Stimulated activated naive CD4-positive, alpha-beta T cell treated with Interleukin-2 at 50 U/mL for 16 hours (primary cell): ENCODE data around the gene SLC2A10.

Experiments used
- DNase-seq: peaks from one replicate; lab custom pipeline; 2025; lab: John Stamatoyannopoulos, UW

The SLC2A10 gene

DNA sequence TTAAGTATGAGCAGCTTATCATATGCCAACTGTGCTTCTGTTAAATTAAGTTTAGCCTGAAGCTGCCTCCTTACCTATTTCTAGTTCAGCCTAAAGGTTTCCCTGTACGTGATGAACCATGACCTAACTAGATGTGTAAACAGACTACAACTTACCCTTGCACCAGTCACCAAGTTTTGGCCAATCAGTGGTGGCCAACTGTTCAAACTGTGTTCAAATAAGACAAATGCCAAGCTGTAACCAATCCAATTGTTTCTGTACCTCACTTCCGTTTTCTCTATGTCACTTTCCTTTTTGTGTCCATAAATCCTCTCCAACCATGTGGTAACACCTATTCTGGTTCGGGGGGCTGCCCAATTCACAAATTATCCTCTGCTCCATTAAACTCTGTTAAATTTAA, 6.0 kb upstream of the SLC2A10 start:
- DNase-seq = no peak

DNA sequence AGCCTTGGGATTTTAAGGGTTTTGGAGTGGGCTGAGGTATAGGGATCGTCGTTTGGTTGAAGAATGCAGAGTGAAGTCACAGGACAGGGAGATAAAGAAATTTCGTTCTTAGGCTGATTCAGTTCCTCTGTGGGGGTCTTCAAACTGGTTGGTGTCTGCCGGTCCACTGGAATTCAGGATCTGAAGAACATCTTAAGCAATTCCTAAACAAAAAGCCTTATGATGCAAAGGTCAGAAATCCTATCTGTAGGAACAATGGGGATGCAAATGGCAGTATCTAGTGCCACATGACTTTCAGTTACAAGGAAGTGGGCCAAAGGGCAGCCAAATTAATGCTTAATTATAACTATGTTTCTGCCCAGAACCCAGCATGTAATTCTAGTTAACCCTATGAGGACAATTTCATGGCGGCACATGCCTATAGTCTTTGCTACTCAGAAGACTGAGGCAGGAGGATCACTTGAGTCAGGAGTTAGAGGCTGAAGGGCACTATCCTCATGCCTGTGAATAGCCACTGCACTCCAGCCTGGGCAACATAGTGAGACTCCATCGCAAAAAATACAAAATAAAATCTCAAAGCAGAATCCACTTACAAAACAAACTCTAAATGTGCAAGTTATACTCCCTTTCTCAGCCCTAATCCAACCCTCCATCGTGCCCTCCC, 4.6 kb upstream of the SLC2A10 start:
- no peak for DNase-seq

DNA sequence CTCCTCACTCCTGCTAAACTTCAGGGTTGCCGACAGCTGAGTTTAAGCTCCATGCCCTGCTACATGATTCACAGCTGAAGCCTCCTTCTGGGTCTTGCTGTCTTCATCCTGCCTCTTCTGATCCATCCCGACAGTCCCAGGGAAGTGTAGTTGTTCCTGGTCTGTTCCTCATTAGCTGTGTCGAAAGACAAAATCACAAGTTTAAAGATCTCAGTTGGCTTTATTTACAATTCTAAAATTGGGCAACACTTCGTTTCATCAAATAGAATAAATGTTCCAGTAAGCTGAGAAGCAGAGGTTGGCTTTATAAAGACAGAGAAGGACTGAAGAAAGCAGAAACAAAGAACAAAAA, 4.1 kb upstream of the SLC2A10 start:
- DNase-seq = no peak

DNA sequence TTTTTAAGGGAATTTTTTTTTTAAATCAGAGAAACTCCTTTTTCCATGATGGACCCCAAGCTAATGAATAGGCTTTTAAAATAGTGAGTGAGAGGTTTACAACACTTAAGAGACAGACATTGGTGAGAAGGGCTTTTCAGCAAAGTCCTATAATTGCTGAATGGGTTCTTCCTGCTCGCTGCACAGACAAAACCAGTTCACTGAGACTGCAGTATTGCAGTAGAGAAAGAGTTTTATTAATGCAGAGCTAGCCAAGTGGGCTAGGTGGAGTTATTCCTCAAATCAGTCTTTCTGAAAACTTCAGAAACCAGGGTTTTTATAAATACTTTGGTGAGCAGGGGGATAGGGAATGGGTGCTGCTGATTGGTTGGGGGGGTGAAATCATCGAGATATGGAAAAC, 3.2 kb upstream of the SLC2A10 start:
- no peak for DNase-seq

DNA sequence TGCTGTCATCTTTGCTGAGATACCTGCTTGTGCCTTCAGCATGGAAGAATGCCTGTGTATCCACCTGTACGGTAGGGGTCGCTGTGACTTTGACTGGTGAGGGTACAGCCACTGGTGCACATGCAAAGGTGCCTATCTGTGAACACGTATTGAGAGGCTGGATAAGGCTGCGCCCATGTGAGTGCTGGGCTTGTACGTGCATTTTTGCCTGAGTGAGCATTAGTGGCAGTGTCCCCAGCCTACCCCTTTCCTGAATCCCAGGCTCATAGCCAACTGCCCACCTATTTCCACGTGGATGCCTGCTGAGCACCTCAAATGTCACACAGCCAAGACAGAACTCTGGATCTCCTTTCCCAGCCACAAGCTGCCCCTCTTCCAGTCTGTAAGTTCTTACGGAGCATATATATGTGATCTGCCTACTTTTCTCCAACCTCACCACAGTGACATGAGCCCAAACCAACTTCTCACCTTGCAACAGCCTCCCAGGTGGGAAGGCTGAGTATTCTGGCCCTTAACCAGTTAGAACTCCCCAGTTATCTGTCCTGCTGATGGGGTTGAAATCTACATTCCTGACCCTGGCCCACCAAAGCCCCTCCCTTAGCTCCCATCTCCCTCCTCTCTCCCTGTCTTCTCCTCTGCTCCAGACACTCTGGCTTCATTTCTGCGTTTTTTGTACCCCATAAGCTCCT, 1.1 kb upstream of the SLC2A10 start:
- DNase-seq = no peak

DNA sequence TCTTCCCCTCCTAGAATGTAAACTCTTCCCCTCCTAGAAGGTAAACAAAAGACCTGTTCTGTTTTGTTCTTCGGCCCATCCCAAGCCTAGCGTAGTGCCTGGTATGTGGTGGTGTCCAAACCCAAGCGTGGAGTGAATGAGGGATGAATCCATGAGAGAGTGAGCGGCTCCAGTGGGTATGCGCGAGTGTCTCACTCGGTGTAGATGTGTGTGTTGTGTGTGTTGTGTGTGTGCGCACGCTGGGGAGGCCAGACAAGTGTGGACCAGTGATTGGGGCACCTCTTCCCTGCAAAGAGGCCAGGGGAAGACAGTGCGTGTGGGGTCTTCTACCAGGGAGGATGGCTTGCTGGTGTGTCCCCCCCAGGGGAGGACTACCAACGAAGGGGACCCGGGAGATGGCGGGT, 392 bp upstream of the SLC2A10 start:
- no peak for DNase-seq

DNA sequence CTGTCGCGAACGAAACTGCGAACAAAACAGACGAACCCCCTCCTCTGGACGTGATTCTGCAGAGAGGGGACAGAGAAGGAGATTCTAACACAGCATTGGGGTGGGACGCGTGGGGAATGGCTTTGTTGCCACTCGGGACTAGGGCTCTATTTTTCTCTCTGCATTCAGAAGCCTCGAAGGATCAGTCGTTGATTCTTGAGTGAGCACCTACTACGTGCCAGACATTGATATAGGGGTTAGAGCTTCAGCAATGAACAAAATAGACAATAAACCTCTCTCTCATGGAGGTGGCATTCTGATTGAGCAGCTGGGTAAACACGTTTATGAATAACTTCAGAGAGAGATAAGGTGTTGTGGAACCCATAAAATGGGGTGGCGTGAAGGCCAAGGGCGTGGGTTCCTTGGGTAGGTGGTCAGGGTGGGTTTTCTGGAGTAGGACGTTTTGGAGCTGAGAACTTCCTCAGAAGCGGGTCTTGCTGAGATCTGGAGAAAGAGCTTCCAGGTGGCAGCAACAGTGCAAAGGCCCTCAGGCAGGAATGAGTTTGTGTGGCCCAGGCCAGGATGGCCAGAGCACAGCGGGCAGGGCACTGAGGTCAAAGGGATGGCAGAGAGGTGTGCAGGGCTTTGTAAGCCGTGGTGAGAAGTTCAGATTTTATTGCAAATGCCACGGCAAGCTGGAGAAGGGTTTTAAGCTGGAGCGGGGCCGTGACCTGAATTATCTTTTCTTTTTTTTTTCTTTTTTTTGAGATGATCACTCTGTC, 884 bp downstream of the SLC2A10 start:
- DNase-seq = no peak

DNA sequence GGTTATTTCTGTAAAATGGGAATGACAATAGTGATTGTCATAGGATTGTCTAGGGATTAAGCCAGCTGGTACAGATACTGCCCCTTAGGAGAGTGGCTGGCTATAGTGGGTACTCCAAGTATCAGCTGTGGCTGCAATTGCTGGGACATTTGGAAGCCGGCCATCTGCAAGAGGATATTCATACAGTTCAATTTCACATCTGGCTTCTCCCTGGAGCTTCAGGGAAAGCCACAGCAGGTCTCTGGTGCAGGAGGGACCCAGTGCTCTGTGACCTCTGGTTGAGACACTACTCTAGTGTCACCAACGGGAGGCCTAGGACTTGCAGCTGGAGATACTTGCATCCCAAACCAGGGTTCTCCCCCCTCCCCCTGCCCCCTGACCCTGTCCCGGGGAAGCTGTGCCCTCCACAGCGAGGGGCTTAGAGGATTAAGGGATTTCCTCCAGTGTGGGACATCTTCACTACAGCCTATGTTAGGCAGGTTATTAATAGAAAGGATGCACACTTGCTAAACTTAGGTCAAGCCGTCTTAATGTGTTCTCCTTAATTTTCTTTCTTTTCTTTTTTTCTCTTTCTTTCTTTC, 2.7 kb downstream of the SLC2A10 start:
- no peak for DNase-seq

DNA sequence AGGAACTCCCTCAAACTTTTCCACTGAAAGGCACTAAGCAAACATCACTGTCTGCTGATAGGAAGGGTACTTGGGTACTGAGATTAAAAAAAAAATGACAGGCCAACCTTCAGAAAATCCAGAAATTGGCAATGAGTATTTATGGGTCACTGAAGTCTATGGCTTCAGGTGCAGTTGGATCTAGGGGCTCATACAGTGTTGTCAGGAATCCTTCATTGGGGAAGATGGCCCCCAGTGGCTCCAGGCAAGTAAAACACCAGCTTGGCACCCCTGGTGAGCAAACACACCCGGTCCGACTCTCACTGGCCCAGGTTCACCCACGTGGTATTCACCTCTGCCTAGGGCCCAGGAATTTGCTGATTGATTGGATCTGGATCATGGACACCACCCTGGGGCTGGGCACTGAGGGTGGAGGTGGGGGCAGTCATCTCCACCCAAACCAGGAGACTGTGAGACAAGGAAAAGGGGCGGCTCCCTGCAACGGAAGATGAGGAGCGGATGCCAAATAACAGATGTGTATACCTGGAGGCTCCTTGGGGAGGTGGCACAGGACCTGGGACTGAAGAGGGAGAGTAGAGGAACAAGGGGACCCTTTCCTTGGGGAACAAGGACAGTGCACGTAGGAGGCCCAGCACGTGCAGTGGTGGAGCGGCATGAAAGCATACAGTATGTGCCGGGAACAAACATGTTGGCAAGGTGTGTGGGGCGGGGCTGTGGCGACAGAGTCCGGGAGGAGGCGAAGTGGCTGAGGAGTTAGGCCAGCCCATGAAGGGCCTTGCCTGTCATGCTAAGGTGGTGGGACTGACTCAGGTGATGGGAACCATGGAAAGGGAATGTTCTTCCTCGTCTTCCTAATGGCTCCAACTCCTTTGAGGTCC, 4.7 kb downstream of the SLC2A10 start:
- DNase-seq = no peak

DNA sequence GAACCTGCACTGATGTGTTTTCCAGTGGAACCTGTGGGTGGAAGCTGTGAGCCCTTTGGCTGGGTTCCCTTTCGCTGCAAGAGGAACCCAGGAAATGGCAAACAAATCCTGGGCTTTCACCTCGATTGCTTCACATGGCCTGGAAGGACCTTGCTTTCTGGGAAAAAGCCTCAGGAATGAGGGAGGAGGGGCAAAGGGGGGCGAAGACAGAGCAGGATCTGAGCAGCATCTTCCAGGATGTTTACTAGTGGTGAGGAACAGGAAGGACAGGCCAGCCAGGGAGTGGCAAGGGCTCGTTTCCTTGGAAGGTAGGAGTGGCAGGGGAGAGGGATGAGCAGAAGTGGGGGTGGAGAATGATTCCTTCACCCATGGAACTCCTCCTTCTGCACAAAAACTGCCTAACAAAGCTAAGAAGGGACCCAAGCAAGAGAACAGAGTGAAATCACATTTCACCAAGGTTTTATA, 5.9 kb downstream of the SLC2A10 start:
- no peak for DNase-seq

DNA sequence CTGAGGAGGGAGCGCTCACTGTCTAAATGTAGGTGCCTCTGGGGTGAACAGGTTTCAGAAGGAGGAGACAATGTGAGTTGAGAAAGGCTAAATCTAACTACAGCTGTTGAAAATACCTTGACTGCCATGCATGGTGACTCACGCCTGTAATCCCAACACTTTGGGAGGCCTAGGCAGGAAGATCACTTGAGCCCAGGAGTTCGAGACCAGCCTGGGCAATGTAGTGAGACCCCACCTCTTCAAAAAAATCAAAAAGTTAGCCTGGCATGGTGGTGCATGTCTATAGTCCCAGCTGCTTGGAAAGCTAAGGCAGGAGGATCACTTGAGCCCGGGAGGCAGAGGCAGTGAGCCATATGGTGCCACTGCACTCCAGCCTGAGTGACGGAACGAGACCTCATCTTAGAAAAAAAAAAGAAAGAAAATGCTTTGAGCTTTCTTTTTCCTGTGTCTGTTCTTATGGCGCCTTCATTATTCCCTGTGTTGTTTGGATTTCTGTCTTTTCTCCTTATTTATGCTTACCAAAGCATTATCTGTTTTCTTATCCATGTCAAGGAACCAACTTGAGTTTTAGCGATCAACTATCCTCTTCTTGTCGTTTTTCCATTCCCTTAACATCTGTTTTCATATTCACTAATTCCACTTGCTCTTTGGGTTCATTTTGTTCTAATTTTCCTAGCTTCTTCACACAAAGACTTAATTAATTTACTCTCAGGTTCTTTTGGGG, 8.5 kb downstream of the SLC2A10 start:
- DNase-seq = no peak

DNA sequence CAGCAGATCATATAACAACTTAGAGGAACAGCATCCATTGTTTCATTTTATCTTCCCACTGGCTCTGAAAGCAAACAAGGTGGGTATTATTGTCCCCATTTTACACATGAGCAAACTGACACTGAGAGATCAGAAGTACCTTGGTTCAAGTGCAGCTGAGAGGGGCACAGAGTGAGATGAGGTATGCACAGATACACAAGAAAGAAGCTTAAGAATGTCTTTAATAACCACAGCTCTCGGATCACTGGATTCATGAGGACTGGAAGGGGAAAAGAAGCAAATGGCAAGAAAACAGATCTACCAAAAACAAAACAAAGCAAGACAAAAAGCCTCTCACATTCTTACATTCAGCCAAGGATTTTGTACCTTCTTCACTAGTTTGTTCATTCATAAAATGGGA, 10.6 kb downstream of the SLC2A10 start:
- DNase-seq = no peak

DNA sequence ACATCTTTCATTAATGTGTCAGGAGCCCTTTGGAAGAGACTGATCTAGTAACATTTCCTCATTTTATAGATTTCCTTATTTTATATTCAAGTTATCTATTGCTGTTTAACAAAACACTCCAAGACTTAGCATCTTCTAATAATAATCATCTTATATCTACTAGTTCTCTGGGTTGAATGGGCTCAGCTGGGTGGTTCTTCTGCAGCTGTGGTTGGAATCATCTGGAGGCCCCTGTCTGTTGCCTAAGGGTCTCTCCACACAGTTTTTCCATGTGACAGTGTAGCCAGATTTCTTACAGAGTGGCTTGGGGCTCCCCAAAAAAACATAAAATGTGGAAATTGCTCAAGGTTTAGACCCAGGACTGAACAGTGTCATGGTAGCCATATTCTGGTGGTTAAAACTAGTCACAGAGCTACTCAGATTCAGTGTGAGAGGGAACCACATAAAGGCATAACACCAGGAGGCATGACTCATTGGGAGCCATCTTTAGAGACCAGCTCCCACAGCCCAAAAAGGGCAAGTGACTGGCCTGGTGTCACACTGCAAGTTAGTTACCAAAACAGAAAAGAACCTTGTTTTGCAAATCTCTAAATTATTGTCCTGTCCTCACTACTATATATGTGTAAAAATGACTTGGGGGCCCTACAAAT, 11.5 kb downstream of the SLC2A10 start:
- no peak for DNase-seq

DNA sequence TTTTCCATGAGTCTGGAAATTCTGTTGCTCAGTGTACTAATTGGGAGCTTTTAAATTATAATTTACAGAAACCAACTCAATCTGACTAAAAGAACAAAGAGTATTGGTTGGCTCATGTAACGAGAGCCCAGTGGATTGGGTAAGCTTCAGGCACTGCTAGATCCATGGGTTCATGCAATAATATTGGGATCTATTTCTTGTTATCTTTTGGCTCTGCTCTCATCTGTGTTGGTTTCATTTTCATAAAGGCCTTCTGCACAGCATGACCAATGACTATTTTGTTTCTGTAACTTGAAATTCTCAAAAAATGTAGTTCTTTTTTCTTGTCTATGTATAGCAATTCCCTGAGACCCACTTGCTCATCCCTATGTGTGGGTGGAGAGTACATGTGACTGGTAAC, 12.0 kb downstream of the SLC2A10 start:
- DNase-seq = no peak

DNA sequence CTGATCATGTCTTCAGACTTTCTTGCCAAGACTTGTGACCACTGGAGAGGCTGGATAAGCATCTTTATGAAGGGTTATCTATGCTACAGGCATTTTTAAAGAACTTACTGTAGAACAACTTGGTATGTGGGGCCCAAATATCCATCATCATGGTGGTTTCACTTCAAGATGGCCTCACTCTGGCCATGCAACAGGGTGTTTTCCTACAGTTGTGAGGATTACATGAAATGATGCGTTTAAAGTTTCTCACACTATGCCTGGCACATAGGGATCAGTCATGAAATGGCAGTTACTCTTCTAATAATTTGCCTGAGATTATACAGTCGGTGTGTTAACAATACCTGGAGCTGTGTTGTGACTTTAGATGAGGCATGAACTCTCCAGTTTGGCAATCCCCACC, 13.0 kb downstream of the SLC2A10 start:
- DNase-seq = no peak

DNA sequence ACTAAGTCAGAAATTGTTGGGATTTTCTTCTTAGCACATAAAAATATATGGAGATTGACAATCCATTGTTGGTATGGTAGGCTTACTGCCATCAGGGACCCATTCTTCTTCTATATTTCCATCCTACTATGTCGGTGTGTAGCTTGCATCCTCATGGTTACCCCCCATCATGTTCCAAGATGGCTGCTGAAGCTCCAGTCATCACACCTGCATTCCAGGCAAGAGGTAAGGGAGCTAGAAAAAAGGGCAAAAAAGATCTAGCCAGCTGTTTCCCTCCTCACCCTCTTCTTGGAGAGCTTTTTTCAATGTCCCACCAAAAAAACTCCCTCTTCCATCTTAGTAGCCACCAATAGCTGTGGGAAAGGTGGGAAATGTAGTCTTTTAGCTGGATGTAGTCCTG, 13.6 kb downstream of the SLC2A10 start:
- no peak for DNase-seq

DNA sequence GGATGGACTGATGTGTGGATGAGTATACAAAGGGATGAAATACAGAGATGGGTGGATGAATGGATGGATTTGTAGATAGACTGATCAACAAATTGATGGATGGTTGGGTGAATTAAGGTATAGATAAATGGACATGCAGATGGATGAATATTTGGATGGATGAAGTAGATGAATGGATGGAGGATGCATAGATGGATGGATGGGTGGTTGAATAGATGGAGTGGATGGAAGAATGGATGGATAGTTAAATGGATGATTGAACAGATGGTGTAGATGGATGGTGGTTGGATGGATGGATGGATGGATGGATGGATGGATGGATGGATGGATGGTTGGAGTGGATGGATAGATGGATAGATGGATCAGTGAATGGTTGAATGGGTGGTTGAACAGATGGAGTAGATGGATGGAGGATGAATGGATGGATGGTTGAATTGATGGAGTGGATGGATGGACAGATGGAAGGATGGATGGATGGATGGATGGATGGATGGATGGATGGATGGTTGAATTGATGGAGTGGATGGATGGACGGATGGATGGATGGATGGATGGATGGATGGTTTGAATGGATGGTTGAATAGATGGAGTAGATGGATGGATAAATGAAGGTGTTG, 15.0 kb downstream of the SLC2A10 start:
- DNase-seq = no peak

DNA sequence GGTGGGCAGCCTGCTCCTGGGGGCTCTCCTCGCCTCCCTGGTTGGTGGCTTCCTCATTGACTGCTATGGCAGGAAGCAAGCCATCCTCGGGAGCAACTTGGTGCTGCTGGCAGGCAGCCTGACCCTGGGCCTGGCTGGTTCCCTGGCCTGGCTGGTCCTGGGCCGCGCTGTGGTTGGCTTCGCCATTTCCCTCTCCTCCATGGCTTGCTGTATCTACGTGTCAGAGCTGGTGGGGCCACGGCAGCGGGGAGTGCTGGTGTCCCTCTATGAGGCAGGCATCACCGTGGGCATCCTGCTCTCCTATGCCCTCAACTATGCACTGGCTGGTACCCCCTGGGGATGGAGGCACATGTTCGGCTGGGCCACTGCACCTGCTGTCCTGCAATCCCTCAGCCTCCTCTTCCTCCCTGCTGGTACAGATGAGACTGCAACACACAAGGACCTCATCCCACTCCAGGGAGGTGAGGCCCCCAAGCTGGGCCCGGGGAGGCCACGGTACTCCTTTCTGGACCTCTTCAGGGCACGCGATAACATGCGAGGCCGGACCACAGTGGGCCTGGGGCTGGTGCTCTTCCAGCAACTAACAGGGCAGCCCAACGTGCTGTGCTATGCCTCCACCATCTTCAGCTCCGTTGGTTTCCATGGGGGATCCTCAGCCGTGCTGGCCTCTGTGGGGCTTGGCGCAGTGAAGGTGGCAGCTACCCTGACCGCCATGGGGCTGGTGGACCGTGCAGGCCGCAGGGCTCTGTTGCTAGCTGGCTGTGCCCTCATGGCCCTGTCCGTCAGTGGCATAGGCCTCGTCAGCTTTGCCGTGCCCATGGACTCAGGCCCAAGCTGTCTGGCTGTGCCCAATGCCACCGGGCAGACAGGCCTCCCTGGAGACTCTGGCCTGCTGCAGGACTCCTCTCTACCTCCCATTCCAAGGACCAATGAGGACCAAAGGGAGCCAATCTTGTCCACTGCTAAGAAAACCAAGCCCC, 16.0 kb downstream of the SLC2A10 start:
- no peak for DNase-seq

DNA sequence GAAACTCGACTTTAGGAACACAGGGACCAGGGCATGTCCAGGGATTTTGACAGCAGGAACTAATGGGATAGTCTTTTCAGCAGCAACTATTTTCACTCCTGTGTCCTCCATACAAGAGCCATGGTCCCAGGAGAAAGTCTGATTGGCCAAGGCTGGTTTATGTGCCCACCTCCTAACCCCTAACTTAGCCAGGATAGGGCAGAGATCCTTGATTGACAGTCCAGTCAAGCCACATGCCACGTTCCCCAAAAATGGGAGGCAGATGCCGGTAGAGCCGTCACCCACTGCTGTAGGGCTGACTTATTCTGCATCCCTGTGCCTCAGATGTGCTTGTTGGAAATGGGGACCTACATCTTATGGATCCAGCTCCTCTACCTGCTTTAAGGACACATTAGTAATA, 22.3 kb downstream of the SLC2A10 start:
- DNase-seq = no peak
